Measurements from ENCODE around the gene ZG16B. TPM values are rescaled to one million over a fixed set of nuclear protein-coding genes. Genes with fewer than 3 reads are reported as not detected.

Gene ZG16B
- total RNA-seq, 1 donor from 2014 or later, result 12.9 TPM

DNA sequence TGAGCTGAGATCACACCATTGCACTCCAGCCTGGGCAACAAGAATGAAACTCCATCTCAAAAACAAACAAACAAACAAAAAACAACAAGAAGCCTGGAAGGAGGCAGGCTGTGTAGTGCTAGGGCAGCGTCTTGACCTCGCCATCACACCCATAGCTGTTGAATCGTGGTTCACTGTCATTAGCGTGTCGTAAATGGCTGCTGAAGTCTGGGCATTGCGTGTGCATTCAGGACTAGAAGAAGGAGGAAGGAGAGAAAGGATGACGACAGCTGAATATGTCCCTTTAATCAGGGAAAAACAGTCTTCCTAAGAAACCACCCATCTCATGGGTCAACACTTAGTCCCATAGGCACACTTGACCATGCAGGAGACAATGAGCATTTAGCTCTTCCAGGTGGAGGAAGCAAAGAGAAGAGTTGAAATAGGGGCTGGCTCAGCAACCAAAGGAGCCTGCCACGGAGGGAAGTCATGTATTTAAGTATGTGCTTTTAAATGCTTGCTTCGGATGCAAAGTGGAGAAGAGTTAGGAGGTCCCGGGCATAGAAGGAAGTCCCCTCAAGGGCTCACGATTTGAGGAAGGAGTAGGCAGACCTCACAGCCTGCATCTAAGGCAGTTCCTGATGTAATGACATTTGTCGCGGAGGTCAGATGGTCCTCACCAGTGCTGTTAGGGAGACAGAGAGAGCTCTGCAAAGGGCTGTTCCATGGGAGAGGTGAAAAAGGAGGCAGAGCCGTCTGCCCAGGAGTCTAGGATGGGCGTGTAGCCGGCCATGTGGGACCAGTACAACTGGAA, 19.0 kb downstream of the ZG16B start:
- intact Hi-C loops (cut with micrococcal nuclease), result no loop called here
- H3K36me3 Mint-ChIP-seq (ENCODE audit: low read depth), result no peaks in the 10 kb centered on the region
- no peak for DNase-seq (ENCODE audit: low spot score)
- peaks cover 11% of the 10 kb centered on the region for H3K4me1 Mint-ChIP-seq (ENCODE audit: low read depth)
- H3K9me3 Mint-ChIP-seq, result peaks cover 2% of the 10 kb centered on the region
- peaks cover 5% of the 10 kb centered on the region for H3K27me3 Mint-ChIP-seq (ENCODE audit: insufficient read depth)
- H3K4me3 Mint-ChIP-seq, result no peak overlapping the region
- peak overlapping the region; percentile 4 for H3K27ac Mint-ChIP-seq

- Mint-ChIP-seq H3K27ac (no peak overlapping the region), H3K4me1 (ENCODE audit: low read depth) (peaks cover 1% of the 10 kb centered on the region), H3K27me3 (ENCODE audit: insufficient read depth) (peaks cover 8% of the 10 kb centered on the region), H3K36me3 (ENCODE audit: low read depth) (no peaks in the 10 kb centered on the region), H3K9me3 (peaks cover 10% of the 10 kb centered on the region), H3K4me3 (no peak overlapping the region)
- intact Hi-C loops (cut with micrococcal nuclease), result no loop called here
- no peak for DNase-seq (ENCODE audit: low spot score)
Measured at GRCh38 chr16:2852003-2852730, 22.1 kb downstream of the ZG16B start.

GRCh38 chr16:2852731-2853507, 22.8 kb downstream of the ZG16B start:
- Mint-ChIP-seq H3K4me3 (no peak overlapping the region), H3K9me3 (peaks cover 10% of the 10 kb centered on the region), H3K36me3 (ENCODE audit: low read depth) (no peaks in the 10 kb centered on the region), H3K4me1 (ENCODE audit: low read depth) (no peaks in the 10 kb centered on the region), H3K27me3 (ENCODE audit: insufficient read depth) (peaks cover 8% of the 10 kb centered on the region), H3K27ac (no peak overlapping the region)
- intact Hi-C loops (cut with micrococcal nuclease), result no loop called here
- no peak for DNase-seq (ENCODE audit: low spot score)

DNA sequence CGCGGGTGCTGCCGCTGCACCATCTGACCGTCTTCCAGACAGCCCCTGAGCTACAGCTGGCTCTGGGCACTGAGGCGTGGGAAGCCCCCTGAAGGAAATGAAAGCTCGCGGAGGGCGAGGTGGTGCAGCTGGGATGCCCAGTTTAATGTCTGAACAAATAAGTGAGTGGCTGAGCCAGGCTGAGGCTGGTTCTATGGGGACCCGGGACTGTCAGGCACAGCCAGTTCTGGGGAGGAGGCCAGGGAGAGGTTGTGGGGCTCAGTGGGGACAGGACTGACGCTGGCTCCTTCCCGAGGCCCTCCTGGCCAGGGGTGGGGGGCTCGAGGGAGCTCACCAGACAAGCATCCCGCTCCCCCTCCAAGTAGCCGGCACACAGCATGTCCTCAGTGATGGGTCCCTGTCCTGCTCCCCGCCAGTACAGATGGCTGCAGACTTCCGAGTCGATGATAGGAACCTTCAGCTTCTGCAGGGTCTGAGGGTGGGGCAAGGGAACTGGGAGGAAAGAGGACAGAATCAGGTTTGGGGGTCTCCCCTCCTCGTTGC, 23.5 kb downstream of the ZG16B start:
- Mint-ChIP-seq H3K27me3 (ENCODE audit: insufficient read depth) (peaks cover 8% of the 10 kb centered on the region), H3K9me3 (peaks cover 10% of the 10 kb centered on the region), H3K36me3 (ENCODE audit: low read depth) (no peaks in the 10 kb centered on the region), H3K4me3 (no peak overlapping the region), H3K4me1 (ENCODE audit: low read depth) (no peaks in the 10 kb centered on the region), H3K27ac (no peak overlapping the region)
- intact Hi-C loops (cut with micrococcal nuclease), result no loop called here
- DNase-seq (ENCODE audit: low spot score), result no peak

GRCh38 chr16:2854700-2855309, 24.7 kb downstream of the ZG16B start:
- no peaks in the 10 kb centered on the region for H3K4me1 Mint-ChIP-seq (ENCODE audit: low read depth)
- no peaks in the 10 kb centered on the region for H3K36me3 Mint-ChIP-seq (ENCODE audit: low read depth)
- no peak for DNase-seq (ENCODE audit: low spot score)
- intact Hi-C loops (cut with micrococcal nuclease), result no loop called here
- H3K27ac Mint-ChIP-seq, result no peak overlapping the region
- H3K9me3 Mint-ChIP-seq, result peaks cover 10% of the 10 kb centered on the region
- no peak overlapping the region for H3K4me3 Mint-ChIP-seq
- H3K27me3 Mint-ChIP-seq (ENCODE audit: insufficient read depth), result peaks cover 6% of the 10 kb centered on the region

GRCh38 chr16:2855536-2855935, 25.4 kb downstream of the ZG16B start:
- H3K27ac Mint-ChIP-seq, result no peak overlapping the region

DNA sequence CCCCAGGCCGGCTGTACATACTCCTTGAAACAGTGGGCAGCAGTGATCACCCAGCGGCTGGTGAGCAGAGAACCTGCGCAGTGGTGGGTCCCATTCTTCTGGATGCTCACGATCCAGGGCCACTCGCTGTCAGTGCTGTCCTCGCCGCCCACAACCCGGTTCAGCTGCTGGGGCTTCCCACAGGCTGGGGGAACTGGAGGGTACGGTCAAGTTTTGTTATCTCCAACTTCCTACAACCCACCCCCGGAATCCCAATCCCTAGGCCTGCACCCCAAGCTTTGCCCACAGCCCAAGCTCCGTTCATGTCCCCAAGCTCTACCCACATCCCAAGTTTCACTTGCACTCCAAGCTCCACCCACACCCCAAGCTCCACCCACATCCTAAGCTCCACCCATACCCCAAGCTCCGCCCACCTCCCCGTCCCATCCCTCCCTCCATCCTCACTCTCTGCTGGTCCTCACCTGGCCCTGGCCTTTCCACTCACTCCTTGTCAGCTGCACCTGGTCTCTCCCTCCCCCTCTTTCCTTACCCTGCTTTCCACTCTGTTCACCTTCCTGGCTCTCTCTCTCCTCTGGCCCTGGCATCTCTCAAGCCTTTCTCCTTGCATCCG, 26.1 kb downstream of the ZG16B start:
- peaks cover 13% of the 10 kb centered on the region for H3K9me3 Mint-ChIP-seq
- H3K4me1 Mint-ChIP-seq (ENCODE audit: low read depth), result no peaks in the 10 kb centered on the region
- H3K27me3 Mint-ChIP-seq (ENCODE audit: insufficient read depth), result peaks cover 6% of the 10 kb centered on the region
- intact Hi-C loops (cut with micrococcal nuclease), result no loop called here
- H3K27ac Mint-ChIP-seq, result no peak overlapping the region
- H3K36me3 Mint-ChIP-seq (ENCODE audit: low read depth), result no peaks in the 10 kb centered on the region
- no peak overlapping the region for H3K4me3 Mint-ChIP-seq
- DNase-seq (ENCODE audit: low spot score), result no peak

More at GRCh38 chr16:2855536-2855935, 25.4 kb downstream of the ZG16B start:
- Mint-ChIP-seq H3K27me3 (ENCODE audit: insufficient read depth) (peaks cover 6% of the 10 kb centered on the region), H3K4me1 (ENCODE audit: low read depth) (no peaks in the 10 kb centered on the region), H3K4me3 (no peak overlapping the region), H3K36me3 (ENCODE audit: low read depth) (no peaks in the 10 kb centered on the region), H3K9me3 (peaks cover 10% of the 10 kb centered on the region)
- no peak for DNase-seq (ENCODE audit: low spot score)
- intact Hi-C loops (cut with micrococcal nuclease), result no loop called here

- Mint-ChIP-seq H3K9me3 (peaks cover 15% of the 10 kb centered on the region), H3K4me3 (no peak overlapping the region), H3K27ac (no peak overlapping the region), H3K4me1 (ENCODE audit: low read depth) (no peaks in the 10 kb centered on the region), H3K27me3 (ENCODE audit: insufficient read depth) (peaks cover 6% of the 10 kb centered on the region), H3K36me3 (ENCODE audit: low read depth) (no peaks in the 10 kb centered on the region)
- DNase-seq (ENCODE audit: low spot score), result no peak
- intact Hi-C loops (cut with micrococcal nuclease), result no loop called here
Measured at GRCh38 chr16:2856686-2857450, 26.8 kb downstream of the ZG16B start.

- intact Hi-C loops (cut with micrococcal nuclease), result no loop called here
- Mint-ChIP-seq H3K36me3 (ENCODE audit: low read depth) (no peaks in the 10 kb centered on the region), H3K4me3 (peak within 1 kb of the TSS; percentile 73), H3K4me1 (ENCODE audit: low read depth) (no peaks in the 10 kb centered on the region), H3K27ac (no peak within 1 kb of the TSS), H3K9me3 (peaks cover 15% of the 10 kb centered on the region), H3K27me3 (ENCODE audit: insufficient read depth) (peaks cover 6% of the 10 kb centered on the region)
- no peak for DNase-seq (ENCODE audit: low spot score)
Measured at GRCh38 chr16:2857451-2858244, 27.5 kb downstream of the ZG16B start, which contains the start of gene PRSS22. Gene PRSS22 (minus strand): TSS chr16:2858170. CDS start chr16:2858104, 66 bp downstream.

- Mint-ChIP-seq H3K4me1 (ENCODE audit: low read depth) (no peaks in the 10 kb centered on the region), H3K27me3 (ENCODE audit: insufficient read depth) (peaks cover 6% of the 10 kb centered on the region), H3K36me3 (ENCODE audit: low read depth) (no peaks in the 10 kb centered on the region), H3K27ac (no peak overlapping the region), H3K4me3 (no peak overlapping the region), H3K9me3 (peaks cover 15% of the 10 kb centered on the region)
- intact Hi-C loops (cut with micrococcal nuclease), result no loop called here
- no peak for DNase-seq (ENCODE audit: low spot score)
Measured at GRCh38 chr16:2858245-2859025, 28.3 kb downstream of the ZG16B start.

Data from activated T-helper 1 cell treated with anti-CD3 and anti-CD28 coated beads, Interleukin-12 subunit alpha, Interleukin-12 subunit beta, Interleukin-2, Interleukin-4 antibody, amounts not matched to agents 30 ng/mL and 10 ng/mL and 1 ng/mL, durations not matched to agents 14 hours and 24 hours and 36 hours (primary cell).